Skeletal muscle satellite cell (primary cell): ENCODE measurements around the gene ANGPTL1. TPM values are rescaled to one million over a fixed set of nuclear protein-coding genes. Genes with fewer than 3 reads are reported as not detected.

Experiments used
- H3K27me3 ChIP-seq: 2 replicates; pipeline ENCODE4 v1.7.0; 2013; ENCODE audit warnings: low read length; ENCODE audit not compliant: control insufficient read depth, insufficient read depth
- H3K36me3 ChIP-seq: 2 replicates; pipeline ENCODE4 v1.7.0; 2013; ENCODE audit warnings: mild to moderate bottlenecking, control low read depth, low read length; ENCODE audit not compliant: insufficient read depth
- H3K4me1 ChIP-seq: 2 replicates; pipeline ENCODE4 v1.7.0; 2013; ENCODE audit warnings: low read length; ENCODE audit not compliant: control insufficient read depth, insufficient read depth
- H3K4me2 ChIP-seq: 2 replicates; pipeline ENCODE4 v1.7.0; 2013; ENCODE audit warnings: mild to moderate bottlenecking, low read length
- H3K4me3 ChIP-seq: 2 replicates; pipeline ENCODE4 v1.7.0; 2013; ENCODE audit warnings: low read length
- H3K9ac ChIP-seq: 2 replicates; pipeline ENCODE4 v1.7.0; 2013; ENCODE audit warnings: mild to moderate bottlenecking, low read depth, low read length, moderate library complexity
- H3K9me3 ChIP-seq: replicated peaks from 2 replicates; pipeline ENCODE4 v1.7.0; 2013; ENCODE audit warnings: mild to moderate bottlenecking, control low read depth, low read length
- total RNA-seq: library from RNA; depleted of rRNA; stranded (reverse); fragments of >200 nt; gene quantifications from 2 replicates; pipeline ENCODE4 v1.2.3, GENCODE V29; 2012; rRNA removed

ANGPTL1 gene, protein sequence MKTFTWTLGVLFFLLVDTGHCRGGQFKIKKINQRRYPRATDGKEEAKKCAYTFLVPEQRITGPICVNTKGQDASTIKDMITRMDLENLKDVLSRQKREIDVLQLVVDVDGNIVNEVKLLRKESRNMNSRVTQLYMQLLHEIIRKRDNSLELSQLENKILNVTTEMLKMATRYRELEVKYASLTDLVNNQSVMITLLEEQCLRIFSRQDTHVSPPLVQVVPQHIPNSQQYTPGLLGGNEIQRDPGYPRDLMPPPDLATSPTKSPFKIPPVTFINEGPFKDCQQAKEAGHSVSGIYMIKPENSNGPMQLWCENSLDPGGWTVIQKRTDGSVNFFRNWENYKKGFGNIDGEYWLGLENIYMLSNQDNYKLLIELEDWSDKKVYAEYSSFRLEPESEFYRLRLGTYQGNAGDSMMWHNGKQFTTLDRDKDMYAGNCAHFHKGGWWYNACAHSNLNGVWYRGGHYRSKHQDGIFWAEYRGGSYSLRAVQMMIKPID
- 2.0 and 3.7 TPM in 2 replicates for total RNA-seq

DNA sequence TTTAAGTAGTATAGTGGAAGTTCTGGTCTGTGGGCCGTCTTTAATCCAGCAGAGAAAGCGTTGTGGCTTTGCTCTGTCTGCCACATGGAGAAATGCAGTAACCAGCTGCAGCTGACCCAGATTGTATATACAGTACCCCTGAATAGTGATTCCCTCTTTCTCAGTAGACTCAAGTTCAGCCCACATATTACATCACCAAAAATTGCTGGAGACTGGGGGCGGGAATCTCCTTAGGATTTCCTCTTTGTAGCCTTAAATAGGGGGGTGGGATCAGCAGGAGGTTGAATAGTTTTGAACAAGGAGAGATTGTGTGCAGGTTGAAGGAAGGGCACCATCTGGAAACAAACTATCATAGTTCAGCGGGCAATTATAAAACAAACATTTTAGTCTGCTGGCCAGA, at the start of gene ANGPTL1:
TSS of gene ANGPTL1 (minus strand) at position 134 of the 400 bp plus-strand sequence. CDS start 5,301 bp downstream, outside the sequence.
- H3K4me1 ChIP-seq = peaks cover 18% of the 10 kb centered on the region
- H3K9me3 ChIP-seq = no peaks in the 10 kb centered on the region
- H3K4me2 ChIP-seq = peak within 1 kb of the TSS; percentile 19
- H3K27me3 ChIP-seq = no peaks in the 10 kb centered on the region
- no peaks in the 10 kb centered on the region for H3K36me3 ChIP-seq
- H3K9ac ChIP-seq = no peak within 1 kb of the TSS
- no peak within 1 kb of the TSS for H3K4me3 ChIP-seq

DNA sequence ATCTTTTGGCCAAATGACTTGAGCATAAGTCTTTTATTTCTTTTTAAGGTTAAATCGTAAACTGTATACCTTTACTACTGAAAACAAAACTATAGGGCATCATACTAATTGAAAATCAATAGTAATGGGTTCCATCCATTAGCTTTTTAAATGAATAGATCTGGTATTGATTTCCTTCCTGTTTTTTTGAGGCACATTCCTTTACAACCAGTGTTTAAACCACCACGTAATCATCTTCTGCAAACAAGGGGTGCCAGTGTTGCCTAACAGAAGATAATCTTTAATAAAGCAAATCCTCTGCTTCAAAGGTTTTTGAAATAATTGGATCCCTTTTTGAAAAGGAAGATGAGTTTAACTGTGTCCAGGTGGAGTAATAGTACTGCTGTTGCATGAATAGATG, 48.7 kb upstream of the ANGPTL1 start:
- Histone ChIP-seq H3K4me1 (no peaks in the 10 kb centered on the region), H3K4me2 (no peak overlapping the region), H3K9me3 (no peaks in the 10 kb centered on the region), H3K27me3 (no peaks in the 10 kb centered on the region), H3K4me3 (no peak overlapping the region), H3K9ac (no peak overlapping the region), H3K36me3 (no peaks in the 10 kb centered on the region)

DNA sequence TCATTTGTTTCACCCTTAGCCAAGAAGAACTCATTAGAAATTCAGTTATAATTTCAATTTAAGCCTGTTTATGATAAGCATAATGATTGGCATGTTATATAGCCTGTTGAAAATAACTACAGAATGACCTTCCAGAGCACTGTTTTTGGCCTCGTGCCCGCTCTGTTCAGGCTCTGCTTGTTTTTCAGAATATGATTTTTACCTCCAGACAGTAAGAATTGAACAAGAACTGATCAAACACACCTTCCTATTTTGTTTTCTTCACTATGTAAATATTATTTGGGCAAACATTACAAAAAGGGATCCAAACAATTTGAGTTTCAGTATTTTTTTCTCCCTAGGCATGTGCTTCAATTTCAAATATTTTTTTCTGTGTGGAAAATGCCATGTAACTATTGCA, 48.1 kb upstream of the ANGPTL1 start:
- H3K4me1 ChIP-seq = no peaks in the 10 kb centered on the region
- no peaks in the 10 kb centered on the region for H3K9me3 ChIP-seq
- no peaks in the 10 kb centered on the region for H3K27me3 ChIP-seq
- no peak overlapping the region for H3K9ac ChIP-seq
- no peak overlapping the region for H3K4me2 ChIP-seq
- H3K4me3 ChIP-seq = no peak overlapping the region
- H3K36me3 ChIP-seq = no peaks in the 10 kb centered on the region

DNA sequence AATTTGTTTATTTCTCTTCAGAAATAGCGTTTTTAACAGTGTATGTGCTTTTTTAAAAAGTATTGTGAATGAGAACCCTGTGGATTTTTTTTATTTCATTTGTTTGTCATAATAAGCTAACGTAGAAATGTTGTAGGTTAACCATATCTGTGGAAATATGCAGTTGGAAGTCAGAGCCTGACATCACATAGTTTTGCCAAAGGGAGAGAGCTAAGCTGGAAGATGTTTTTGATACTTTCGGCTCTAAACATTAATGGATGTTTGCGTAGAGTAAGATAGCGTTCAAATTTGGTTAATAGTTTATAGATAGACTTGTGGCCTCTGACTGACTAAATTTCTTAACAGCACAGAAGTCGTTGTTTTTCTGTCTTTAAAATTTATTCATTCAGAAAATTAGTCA, 47.4 kb upstream of the ANGPTL1 start:
- Histone ChIP-seq H3K4me2 (no peak overlapping the region), H3K36me3 (no peaks in the 10 kb centered on the region), H3K4me1 (no peaks in the 10 kb centered on the region), H3K9me3 (no peaks in the 10 kb centered on the region), H3K27me3 (no peaks in the 10 kb centered on the region), H3K9ac (no peak overlapping the region), H3K4me3 (no peak overlapping the region)

DNA sequence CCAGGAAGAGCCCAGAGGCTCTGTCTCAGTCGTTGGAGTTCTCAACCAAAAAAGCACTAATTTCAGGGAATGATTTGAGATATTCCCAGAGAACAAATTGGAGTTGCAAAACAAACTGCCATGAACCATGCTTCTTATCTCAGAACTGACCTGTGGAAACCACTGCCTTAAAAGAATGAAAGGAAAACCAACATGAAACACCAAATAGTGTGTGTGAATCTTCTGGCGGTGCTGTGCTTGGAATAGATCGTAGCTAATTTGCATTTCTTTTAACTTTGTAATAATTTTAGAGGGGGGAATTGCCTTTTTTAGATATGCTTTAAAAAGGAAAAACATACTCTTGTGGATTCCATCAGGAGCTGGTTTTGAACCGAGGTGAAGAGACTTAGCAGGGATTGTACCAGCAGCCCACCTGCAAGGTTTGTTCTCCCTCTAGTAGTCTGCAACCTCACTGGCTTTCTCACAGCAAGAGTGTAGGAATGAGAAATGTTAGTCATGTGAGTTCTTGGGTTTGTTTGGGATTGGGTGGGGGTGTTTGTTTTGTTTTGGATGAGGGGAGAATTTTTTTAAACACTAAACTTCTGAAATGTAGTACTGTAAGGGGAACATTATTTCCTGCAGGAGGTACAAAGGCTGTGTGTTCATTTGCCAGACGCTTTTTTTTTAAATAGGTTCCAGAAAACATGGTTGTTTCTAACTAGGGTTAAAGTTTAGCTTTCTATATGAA, 45.7 kb upstream of the ANGPTL1 start:
- Histone ChIP-seq H3K4me2 (no peak overlapping the region), H3K4me1 (no peaks in the 10 kb centered on the region), H3K27me3 (no peaks in the 10 kb centered on the region), H3K4me3 (no peak overlapping the region), H3K9me3 (no peaks in the 10 kb centered on the region), H3K9ac (no peak overlapping the region), H3K36me3 (no peaks in the 10 kb centered on the region)

DNA sequence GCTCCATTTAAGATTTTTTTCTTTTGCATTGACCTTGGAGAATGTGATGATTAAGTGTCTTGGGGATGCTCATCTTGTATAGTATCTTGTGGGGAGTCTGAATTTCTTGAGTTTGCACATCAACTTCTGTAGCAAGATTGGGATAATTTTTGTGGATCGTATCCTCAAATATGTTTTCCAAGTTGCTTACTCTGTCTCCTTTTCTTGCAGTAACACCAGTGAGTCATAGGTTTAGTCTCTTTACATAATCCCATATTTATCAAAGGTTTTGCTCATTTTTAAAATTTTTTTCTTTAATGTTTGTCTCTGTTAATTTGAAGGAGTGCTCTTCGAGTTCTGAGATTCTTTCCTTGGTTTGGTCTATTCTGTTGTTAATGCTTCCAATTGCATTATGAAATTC, 41.7 kb upstream of the ANGPTL1 start:
- Histone ChIP-seq H3K27me3 (no peaks in the 10 kb centered on the region), H3K4me1 (no peaks in the 10 kb centered on the region), H3K9ac (no peak overlapping the region), H3K9me3 (no peaks in the 10 kb centered on the region), H3K4me2 (no peak overlapping the region), H3K4me3 (no peak overlapping the region), H3K36me3 (no peaks in the 10 kb centered on the region)

DNA sequence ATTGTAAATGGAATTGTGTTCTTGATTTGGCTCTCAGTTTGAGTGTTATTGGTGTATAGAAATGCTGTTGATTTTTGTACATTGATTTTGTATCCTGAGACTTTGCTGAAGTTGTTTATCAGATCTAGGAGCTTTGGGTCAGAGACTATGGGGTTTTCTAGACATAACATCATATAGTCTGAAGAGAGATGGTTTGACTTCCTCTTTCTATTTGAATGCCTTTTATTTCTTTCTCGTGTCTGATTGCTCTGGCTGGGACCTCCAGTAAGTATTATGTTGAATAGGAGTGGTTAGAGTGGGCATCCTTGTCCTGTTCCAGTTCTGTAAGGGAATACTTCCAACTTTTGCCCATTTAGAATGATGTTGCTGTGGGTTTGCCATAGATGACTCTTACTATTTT, 39.1 kb upstream of the ANGPTL1 start:
- Histone ChIP-seq H3K4me1 (no peaks in the 10 kb centered on the region), H3K4me2 (no peak overlapping the region), H3K36me3 (no peaks in the 10 kb centered on the region)

DNA sequence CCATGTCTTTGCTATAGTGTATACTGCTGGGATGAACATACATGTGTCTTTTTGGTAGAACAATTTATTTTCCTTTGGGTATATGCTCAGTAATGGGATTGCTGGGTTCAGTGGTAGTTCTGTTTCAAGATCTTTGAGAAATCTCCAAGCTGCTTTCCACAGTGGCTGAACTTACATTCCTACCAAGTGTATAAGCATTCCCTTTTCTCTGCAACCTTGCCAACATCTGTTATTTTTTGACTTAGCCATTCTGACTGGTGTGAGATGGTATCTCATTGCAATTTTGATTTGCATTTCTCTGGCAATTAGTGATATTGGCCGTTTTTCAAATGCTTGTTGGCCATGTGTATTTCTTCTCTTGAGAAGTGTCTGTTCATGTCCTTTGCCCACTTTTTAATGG, 37.5 kb upstream of the ANGPTL1 start:
- H3K4me1 ChIP-seq = no peaks in the 10 kb centered on the region
- no peak overlapping the region for H3K9ac ChIP-seq
- H3K27me3 ChIP-seq = no peaks in the 10 kb centered on the region
- H3K4me3 ChIP-seq = no peak overlapping the region
- H3K9me3 ChIP-seq = no peaks in the 10 kb centered on the region
- H3K36me3 ChIP-seq = no peaks in the 10 kb centered on the region
- H3K4me2 ChIP-seq = no peak overlapping the region

More for the DNA sequence above, 39.1 kb upstream of the ANGPTL1 start:
- no peaks in the 10 kb centered on the region for H3K9me3 ChIP-seq
- no peak overlapping the region for H3K9ac ChIP-seq
- H3K27me3 ChIP-seq = no peaks in the 10 kb centered on the region
- no peak overlapping the region for H3K4me3 ChIP-seq

DNA sequence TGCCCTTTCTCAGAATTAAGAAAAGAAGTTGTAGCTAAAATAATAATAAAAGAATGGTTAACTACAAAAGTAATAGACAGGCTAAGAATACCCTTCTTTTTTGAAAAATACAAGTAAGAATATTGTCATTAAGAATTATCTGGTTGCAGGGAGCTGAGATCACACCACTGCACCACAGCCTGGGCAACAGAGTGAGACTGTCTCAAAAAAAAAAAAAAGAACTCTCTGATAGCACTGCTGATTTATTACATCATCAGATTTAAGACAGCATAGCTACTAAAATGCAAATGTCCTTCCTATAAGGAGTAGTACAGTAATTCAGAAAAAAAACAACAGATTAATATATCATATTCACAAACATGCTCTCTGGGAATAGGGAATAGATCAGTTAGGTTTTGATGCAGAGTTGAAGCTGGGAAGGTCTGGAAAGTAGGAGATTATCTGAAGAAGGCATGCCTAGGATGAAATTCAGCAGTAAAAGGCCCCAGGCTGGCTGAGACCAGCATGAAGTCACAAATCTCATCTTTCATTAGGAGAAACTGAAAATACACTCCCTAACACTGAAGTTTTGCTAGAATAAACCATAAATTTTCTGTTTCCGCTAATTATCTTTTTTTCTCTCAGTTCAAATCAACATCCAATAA, 30.7 kb upstream of the ANGPTL1 start:
- Histone ChIP-seq H3K9ac (no peak overlapping the region), H3K4me1 (no peaks in the 10 kb centered on the region), H3K4me3 (no peak overlapping the region), H3K4me2 (no peak overlapping the region), H3K9me3 (no peaks in the 10 kb centered on the region), H3K36me3 (no peaks in the 10 kb centered on the region), H3K27me3 (no peaks in the 10 kb centered on the region)

DNA sequence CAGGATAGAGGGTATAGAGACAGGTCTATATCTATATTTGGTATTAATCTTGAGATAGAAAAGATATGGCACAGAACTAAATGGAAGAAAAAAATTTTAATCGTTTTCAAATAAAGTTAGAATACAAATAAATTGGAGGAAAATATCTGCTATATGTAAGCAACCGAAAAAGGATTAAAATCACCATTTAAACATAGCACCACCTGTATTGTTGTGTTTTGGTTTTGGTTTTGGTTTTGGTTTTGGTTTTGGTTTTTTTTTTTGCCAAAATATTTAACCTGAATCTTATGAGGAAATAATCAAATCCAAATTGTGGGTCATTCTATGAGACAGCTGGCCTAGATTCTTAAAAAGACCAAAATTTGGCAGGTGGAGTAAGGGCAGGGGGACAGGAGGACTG, 28.5 kb upstream of the ANGPTL1 start:
- no peak overlapping the region for H3K4me3 ChIP-seq
- H3K4me1 ChIP-seq = no peaks in the 10 kb centered on the region
- H3K9ac ChIP-seq = no peak overlapping the region
- H3K36me3 ChIP-seq = no peaks in the 10 kb centered on the region
- H3K27me3 ChIP-seq = no peaks in the 10 kb centered on the region
- no peak overlapping the region for H3K4me2 ChIP-seq
- no peaks in the 10 kb centered on the region for H3K9me3 ChIP-seq

DNA sequence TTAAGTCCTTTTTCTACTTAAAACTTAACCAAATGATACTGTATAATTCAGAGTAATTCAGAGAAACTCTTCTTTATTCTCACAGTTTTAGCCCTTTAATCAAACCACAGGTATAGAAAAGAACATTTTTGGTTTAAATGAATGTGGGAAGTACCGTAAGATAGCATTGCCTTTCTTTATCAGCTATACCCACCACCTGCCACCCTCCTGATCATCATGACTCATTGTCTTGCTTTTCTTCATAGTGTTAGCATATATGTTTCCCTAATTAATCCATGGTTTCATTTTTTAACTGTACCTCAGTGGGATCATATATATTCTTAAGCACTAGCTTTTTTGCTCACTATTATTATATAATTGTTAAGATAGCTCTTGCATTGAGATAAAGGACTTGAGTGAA, 27.5 kb upstream of the ANGPTL1 start:
- H3K36me3 ChIP-seq = peaks cover 3% of the 10 kb centered on the region
- no peaks in the 10 kb centered on the region for H3K9me3 ChIP-seq
- no peak overlapping the region for H3K4me2 ChIP-seq
- no peaks in the 10 kb centered on the region for H3K4me1 ChIP-seq
- no peak overlapping the region for H3K4me3 ChIP-seq
- no peaks in the 10 kb centered on the region for H3K27me3 ChIP-seq
- H3K9ac ChIP-seq = no peak overlapping the region
